Nasal cavity respiratory epithelium epithelial cell of viscerocranial mucosa (primary cell): ENCODE data around the gene EIF4EBP2. TPM values are rescaled to one million over a fixed set of nuclear protein-coding genes. Genes with fewer than 3 reads are reported as not detected.

Source experiments
- total RNA-seq: library from RNA; depleted of rRNA; stranded (reverse); fragments of >200 nt; gene quantifications from 2 replicates; pipeline ENCODE4 v1.2.3, GENCODE V29; 2014

The EIF4EBP2 gene
- total RNA-seq = 9.2 and 34.2 TPM in 2 replicates

GRCh38 chr10:70404036-70404786 lies at the start of gene EIF4EBP2:
Gene EIF4EBP2, plus strand, starts transcription at chr10:70404145. Its CDS starts 257 bp downstream, at chr10:70404402.

GRCh38 chr10:70441161-70441894 lies 37.4 kb downstream of the EIF4EBP2 start, which contains the start of gene NODAL:
Gene NODAL, minus strand, starts transcription at chr10:70441681. Its CDS starts 14 bp downstream, at chr10:70441667.

Other genes with a start within 250 kb of the EIF4EBP2 start
- 114 and 147 TPM in 2 replicates for gene SAR1A, start 233.6 kb upstream of the EIF4EBP2 start, total RNA-seq
- 256 and 314 TPM in 2 replicates for gene PPA1, start 170.7 kb upstream of the EIF4EBP2 start, total RNA-seq
- gene NPFFR1, start 120.1 kb upstream of the EIF4EBP2 start, total RNA-seq = not detected in 2 replicates
- 1.7 and 10.4 TPM in 2 replicates for gene LRRC20, start 21.5 kb upstream of the EIF4EBP2 start, total RNA-seq
- 0.07 TPM in 1 of 2 replicates, not detected in the other for gene NODAL, start 37.5 kb downstream of the EIF4EBP2 start, total RNA-seq
- gene PALD1, start 74.6 kb downstream of the EIF4EBP2 start, total RNA-seq = 0.28 and 0.34 TPM in 2 replicates
- not detected in 2 replicates for gene PRF1, start 198.6 kb downstream of the EIF4EBP2 start, total RNA-seq